ENCODE measurements around the gene CIZ1.

The CIZ1 gene

DNA sequence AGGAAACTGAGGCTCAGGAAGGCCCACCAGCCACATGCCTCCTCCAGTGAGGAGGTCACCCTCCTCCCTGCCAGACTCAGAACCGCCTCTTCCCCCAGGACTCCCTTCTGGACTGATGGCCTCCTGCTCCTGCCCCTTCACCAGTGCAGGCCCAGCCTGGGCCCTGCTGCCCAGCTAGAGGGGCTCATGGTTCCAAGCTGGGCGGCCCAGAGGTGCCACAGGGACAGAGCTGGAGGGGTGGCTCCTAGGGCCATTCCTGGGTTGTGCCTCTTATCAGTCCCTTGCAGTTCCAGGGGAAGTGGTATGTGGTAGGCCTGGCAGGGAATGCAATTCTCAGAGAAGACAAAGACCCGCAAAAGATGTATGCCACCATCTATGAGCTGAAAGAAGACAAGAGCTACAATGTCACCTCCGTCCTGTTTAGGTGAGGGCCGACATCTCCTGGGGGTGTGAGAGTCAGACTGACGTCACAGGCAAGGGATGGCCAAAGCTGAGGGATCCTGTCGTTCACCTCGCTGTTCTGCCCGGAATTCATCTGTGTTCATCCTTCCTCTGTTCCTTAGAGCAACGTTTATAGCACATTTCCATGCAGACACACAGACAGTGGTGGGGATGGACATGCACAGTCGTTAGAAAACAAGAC is 41.3 kb downstream of the CIZ1 start:
- DNase-seq: no peak
- no peak overlapping the region for H3K27ac Mint-ChIP-seq
- no peaks in the 10 kb centered on the region for H3K9me3 Mint-ChIP-seq
- ATAC-seq: no peak
- no peak overlapping the region for H3K4me3 Mint-ChIP-seq
- peaks cover 6% of the 10 kb centered on the region for H3K4me1 Mint-ChIP-seq
- no peaks in the 10 kb centered on the region for H3K27me3 Mint-ChIP-seq

DNA sequence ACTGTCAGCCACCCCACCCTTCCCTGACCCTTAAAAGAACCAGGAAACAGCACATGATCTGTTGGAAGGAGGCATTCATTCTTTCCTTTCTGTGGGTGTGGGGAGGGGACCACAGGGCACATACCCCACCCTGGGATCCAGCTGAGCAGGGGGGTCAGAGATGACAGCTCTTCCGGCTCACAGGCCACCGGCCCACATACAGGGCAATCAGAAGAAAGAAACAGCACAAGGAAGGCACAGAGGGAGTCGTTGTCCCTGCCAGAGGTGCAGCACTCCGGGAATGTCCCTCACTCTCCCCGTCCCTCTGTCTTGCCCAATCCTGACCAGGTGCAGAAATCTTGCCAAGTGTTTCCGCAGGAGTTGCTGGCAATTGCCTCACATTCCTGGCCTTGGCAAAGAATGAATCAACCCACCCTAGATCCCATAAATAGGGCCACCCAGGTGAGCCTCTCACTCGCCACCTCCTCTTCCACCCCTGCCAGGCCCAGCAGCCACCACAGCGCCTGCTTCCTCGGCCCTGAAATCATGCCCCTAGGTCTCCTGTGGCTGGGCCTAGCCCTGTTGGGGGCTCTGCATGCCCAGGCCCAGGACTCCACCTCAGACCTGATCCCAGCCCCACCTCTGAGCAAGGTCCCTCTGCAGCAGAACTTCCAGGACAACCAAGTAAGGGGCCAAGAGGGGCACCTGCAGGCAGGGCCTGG is 42.2 kb downstream of the CIZ1 start, which contains the start of gene LCN2:
Gene LCN2, plus strand, starts transcription at position 453 of the 701 bp plus-strand sequence. Its CDS starts 73 bp downstream, at position 526.
- no peaks in the 10 kb centered on the region for H3K9me3 Mint-ChIP-seq
- DNase-seq: no peak
- no peak within 1 kb of the TSS for H3K27ac Mint-ChIP-seq
- no peaks in the 10 kb centered on the region for H3K27me3 Mint-ChIP-seq
- no peak within 1 kb of the TSS for H3K4me3 Mint-ChIP-seq
- H3K4me1 Mint-ChIP-seq: peaks cover 6% of the 10 kb centered on the region
- no peak for ATAC-seq

DNA sequence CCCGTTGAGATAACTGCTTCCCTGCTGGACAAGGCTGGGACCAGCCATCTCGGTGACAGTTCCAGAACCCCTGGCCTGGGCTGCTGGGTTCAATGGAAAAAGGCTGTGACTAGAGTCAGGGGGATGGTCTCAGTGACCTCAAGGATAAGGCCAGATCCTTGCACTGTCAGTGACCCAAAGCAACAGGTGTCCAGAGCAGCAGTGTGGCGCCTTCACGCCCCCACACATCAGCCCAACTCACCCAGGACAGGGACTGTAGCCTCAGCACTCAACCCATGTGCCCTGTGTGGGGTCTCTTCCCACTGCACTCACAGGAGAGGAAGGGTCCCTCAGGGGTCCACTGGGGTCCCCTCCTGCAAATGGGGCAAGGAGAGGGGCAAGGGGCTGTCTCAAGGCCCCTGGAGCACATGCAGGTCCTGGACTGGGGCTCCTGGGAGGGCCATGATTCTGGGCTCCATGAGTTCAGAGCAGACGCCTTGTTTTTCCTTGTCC is 42.8 kb downstream of the CIZ1 start:
- H3K4me1 Mint-ChIP-seq: peaks cover 6% of the 10 kb centered on the region
- no peak overlapping the region for H3K27ac Mint-ChIP-seq
- no peaks in the 10 kb centered on the region for H3K9me3 Mint-ChIP-seq
- no peaks in the 10 kb centered on the region for H3K27me3 Mint-ChIP-seq
- ATAC-seq: no peak
- no peak for DNase-seq
- H3K4me3 Mint-ChIP-seq: no peak overlapping the region

DNA sequence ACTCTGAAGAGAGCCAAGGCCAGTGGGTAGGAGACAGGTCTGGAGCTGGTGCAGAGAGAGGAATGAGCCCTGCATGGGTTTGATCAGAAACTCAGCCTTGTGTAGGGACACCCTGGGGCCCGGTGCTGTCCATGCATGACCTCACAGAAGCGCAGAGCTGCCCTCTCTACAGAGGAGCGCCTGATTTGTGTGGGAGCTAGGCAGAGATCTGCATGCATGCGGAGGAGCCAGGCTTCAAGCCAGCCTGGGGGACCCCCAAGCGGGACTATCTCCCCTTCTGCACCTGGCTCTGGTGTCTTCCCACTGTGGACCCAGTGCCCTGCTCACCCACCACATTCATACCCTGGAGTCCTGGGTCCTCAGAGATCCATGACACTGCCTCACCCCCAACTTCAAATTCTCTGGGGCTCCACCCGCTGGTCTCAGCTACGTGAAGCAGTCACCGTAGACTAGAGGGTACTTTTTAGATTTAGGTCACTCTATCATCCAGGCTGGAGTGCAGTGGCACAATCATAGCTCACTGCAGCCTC is 44.7 kb downstream of the CIZ1 start:
- ATAC-seq: no peak
- Mint-ChIP-seq H3K4me3 (no peak overlapping the region), H3K4me1 (peaks cover 16% of the 10 kb centered on the region), H3K27me3 (no peaks in the 10 kb centered on the region), H3K9me3 (no peaks in the 10 kb centered on the region), H3K27ac (no peak overlapping the region)
- no peak for DNase-seq

DNA sequence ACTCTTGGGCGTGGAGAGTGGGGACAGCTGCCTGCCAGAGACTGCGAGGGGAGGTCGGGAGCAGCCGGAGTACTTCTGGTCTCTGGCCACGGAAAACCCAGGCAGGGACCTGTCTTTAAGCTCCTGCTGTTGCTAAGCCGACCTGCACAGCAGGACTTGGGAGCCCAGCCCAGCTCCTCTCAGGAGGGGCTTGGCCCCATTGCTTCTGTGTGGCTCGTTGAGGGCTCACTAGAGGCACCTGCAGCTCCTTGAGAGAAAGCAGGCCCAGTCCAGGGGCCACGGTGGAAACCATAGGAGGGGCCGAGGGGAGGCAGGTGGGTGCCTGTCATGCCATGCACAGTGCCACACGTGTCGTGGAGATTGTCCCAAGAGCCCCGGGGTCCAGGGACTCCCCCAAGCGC is 45.4 kb downstream of the CIZ1 start:
- no peaks in the 10 kb centered on the region for H3K9me3 Mint-ChIP-seq
- H3K4me1 Mint-ChIP-seq: peaks cover 15% of the 10 kb centered on the region
- H3K27ac Mint-ChIP-seq: no peak overlapping the region
- H3K27me3 Mint-ChIP-seq: no peaks in the 10 kb centered on the region
- ATAC-seq (no peak), DNase-seq (no peak)
- H3K4me3 Mint-ChIP-seq: no peak overlapping the region

DNA sequence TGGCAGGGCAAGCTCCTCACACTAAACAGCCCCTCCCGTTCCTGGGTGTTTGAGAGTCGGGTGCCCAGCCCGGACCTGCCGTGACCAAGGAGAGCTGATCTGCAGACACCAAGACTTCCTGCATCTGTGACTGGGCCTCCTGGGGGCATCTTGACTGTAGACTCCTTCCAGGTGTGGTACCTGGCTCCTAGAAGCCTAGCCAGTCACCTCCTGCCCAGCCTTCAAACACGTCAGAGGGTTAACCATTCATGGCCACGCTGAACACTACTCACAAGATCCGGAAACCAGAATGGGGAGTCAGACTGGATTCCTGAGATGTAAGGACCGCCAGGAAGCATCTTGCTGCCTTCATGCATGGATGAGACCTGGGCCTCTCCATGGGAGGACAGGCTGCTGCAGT is 45.8 kb downstream of the CIZ1 start:
- H3K9me3 Mint-ChIP-seq: no peaks in the 10 kb centered on the region
- H3K27ac Mint-ChIP-seq: no peak overlapping the region
- no peak overlapping the region for H3K4me3 Mint-ChIP-seq
- DNase-seq: no peak
- ATAC-seq: no peak
- no peaks in the 10 kb centered on the region for H3K27me3 Mint-ChIP-seq
- peaks cover 11% of the 10 kb centered on the region for H3K4me1 Mint-ChIP-seq

DNA sequence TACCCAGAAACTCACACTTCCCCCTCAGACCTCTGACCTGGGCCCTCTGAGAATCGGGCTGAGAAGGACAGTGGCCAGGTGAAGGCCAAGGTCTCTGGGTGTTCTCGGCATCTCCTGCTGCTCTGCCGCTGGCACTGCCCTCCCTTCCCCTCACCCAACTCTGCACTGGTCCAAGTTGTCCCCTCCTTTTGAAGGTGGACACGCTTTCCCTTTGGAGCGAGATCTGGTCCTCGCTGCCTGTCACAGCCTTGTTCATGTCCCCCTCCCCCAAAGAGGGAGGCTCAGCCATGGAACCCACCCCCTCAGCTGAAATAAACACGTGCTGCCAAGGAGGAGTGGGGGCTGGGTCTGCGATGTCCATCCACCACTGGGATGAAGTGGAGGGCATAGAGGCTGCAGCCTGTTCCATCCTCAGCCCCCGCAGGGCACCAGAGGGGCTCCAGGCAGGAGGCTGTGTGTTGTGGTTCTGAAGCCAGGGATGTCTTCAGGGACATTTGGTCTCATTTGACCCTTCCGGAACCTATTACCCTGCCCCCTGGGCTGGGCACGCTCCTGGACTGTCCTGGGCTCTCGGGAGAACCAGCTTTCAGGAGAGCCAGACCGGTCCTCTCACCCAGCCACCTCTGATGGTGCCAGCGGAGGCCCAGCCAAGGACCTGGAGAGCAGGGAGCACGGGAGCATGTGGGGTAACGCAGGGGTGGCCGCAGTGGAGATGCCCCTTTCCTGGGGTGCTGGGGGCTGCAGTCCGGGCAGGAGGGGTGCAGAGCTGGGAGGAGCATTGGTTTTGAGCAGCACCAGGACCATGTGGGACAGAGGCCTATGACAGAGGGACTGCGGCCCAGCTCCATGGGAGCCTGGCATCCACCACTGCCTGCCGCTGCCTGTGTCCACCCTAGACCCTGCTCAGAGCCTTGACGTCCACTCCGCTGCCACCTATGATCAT is 46.9 kb downstream of the CIZ1 start:
- H3K27me3 Mint-ChIP-seq: no peaks in the 10 kb centered on the region

DNA sequence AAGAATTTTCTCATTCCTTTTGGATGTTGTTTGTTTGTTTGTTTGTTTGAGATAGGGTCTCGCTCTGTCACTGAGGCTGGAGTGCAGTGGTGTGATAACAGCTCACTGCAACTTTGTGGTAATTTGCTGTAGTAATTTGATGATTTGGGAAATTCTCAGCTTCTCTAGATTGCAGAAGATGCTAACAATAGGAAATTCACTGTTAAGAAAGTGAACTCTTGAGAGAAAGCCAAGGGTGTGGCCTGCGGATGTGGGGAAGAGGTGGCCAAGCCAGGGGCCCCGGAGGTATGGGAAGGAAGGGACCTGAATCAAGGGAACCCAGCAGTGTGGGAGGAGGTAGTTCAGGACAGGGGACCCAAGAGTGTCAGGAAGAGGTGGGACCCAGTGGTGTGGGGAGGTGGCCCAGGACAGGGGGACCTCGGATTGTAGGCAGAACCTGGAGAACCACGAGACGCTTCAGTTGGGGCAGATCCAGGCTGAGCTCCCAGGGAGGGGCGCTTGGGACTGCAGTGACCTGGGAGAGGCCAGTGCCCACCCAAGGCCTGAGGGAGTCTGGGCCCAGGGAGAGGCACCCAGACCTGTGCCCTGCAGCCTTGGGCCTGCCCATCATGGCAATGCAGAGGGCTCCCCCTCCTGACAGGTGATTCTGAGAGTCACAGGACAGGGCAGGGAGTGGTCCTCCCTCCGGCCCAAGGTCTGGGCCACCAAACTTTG is 47.7 kb downstream of the CIZ1 start:
- no peak for ATAC-seq
- Mint-ChIP-seq H3K4me3 (no peak overlapping the region), H3K27me3 (no peaks in the 10 kb centered on the region), H3K4me1 (peaks cover 10% of the 10 kb centered on the region), H3K27ac (no peak overlapping the region), H3K9me3 (no peaks in the 10 kb centered on the region)
- no peak for DNase-seq

More for the DNA sequence above, 46.9 kb downstream of the CIZ1 start:
- no peak for ATAC-seq
- no peak for DNase-seq
- H3K4me3 Mint-ChIP-seq: no peak overlapping the region
- H3K27ac Mint-ChIP-seq: no peak overlapping the region
- peaks cover 10% of the 10 kb centered on the region for H3K4me1 Mint-ChIP-seq
- H3K9me3 Mint-ChIP-seq: no peaks in the 10 kb centered on the region

DNA sequence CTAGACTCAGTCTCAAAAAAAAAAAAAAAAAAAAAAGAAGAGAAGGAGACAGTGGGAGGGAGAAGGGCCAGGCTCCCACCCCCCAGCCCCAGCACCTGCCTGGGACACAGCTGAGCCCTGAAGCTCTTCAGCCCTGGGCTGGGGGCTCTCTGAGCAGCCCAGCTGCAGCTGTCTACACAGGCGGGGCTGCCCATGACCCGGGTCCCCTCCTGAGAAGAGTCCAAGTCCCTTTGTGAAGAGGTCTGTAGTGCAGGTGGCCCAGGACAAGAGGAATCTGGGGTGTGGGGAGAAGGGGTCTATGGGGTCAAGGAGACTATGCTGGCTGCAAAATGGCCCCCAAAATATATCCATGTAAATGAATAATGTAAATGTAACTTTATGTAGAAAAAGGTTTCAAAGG is 48.8 kb downstream of the CIZ1 start:
- no peaks in the 10 kb centered on the region for H3K9me3 Mint-ChIP-seq
- no peaks in the 10 kb centered on the region for H3K27me3 Mint-ChIP-seq
- no peak overlapping the region for H3K27ac Mint-ChIP-seq
- H3K4me1 Mint-ChIP-seq: peaks cover 10% of the 10 kb centered on the region
- ATAC-seq (no peak), DNase-seq (no peak)
- H3K4me3 Mint-ChIP-seq: no peak overlapping the region

DNA sequence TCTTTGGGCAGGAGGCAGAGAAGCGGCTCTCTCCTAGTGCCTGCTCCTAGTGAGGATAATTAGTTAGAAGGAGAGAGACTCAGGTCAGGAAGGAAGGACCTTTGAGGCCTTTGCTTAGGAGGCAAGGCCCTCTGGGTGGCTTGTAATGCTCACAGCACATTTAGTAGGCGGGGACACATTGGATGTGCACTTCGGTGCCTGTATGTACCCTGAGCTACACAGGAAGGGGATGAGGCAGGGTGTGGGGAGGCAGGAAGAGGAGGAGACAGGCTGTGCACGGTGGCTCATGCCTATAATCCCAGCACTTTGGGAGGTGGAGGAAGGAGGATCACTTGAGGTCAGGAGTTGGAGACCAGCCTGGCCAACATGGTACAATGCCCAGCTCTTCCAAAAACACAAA is 49.3 kb downstream of the CIZ1 start:
- H3K27me3 Mint-ChIP-seq: no peaks in the 10 kb centered on the region
- no peak overlapping the region for H3K4me3 Mint-ChIP-seq
- H3K4me1 Mint-ChIP-seq: peaks cover 10% of the 10 kb centered on the region
- ATAC-seq: no peak
- no peaks in the 10 kb centered on the region for H3K9me3 Mint-ChIP-seq
- peak overlapping the region in 1 of 2 donors; percentile 84 for H3K27ac Mint-ChIP-seq
- no peak for DNase-seq

DNA sequence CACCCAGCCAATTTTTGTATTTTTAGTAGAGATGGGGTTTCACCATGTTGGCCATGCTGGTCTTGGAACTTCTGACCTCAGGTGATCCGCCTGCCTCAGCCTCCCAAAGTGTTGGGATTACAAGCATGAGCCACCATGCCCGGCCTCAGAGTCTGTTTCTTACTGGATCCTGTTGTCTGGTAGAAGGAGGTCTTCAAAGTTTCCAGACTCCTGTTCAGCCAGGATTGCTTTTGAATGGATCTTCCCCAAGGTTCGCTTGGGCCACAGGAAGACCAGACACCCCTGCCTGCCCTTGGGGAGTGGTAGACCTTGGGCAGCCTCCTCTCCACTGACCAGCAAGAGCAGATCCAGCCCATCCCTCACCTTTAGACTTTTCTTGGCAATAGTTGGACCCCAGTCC is 49.8 kb downstream of the CIZ1 start:
- no peaks in the 10 kb centered on the region for H3K27me3 Mint-ChIP-seq
- no peak overlapping the region for H3K27ac Mint-ChIP-seq
- H3K4me3 Mint-ChIP-seq: no peak overlapping the region

DNA sequence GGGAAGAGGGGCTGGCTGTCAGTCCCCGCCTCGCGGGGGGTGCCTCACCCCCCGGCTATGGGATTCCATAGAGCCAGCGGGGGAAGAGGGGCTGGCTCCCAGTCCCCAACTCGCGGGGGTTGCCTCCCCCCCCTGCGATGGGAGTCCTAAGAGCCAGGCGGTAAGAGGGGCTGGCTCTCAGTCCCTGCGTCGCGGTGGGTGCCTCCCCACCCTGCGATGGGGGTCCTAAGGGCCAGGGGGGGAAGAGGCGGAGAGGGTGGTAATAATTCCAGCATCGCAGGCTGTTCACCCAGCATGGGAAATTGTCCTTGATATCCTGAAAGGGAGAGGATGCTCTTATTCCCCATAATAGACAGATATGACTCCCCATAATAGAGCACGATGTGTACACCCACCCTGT is 51.8 kb downstream of the CIZ1 start:
- DNase-seq (no peak), ATAC-seq (no peak)
- H3K4me1 Mint-ChIP-seq: peaks cover 19% of the 10 kb centered on the region
- peaks cover 10% of the 10 kb centered on the region for H3K27me3 Mint-ChIP-seq
- no peak overlapping the region for H3K27ac Mint-ChIP-seq
- no peak overlapping the region for H3K4me3 Mint-ChIP-seq
- H3K9me3 Mint-ChIP-seq: no peaks in the 10 kb centered on the region

More for the DNA sequence above, 49.8 kb downstream of the CIZ1 start:
- Mint-ChIP-seq H3K9me3 (no peaks in the 10 kb centered on the region), H3K4me1 (peaks cover 10% of the 10 kb centered on the region)
- ATAC-seq (no peak), DNase-seq (no peak)

DNA sequence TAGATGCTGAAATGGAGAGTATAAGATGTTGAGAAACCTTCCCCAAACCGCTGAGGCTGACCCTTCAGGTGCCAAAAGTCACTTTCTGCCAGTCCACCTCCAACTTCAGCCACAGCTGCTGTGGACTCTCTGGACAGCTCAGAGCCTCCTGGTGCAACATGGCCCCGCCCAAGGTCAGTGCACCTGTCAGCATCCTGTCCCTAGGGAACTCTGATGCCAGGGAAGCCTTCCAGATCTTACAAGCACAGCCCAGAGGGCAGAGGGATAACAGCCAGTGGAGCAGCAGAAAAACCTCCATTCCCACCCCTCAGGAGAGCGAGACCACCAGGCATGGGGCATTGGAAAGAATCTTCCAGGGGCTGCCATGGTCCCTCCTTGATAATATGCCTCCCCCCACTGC is 53.4 kb downstream of the CIZ1 start:
- DNase-seq: no peak
- Mint-ChIP-seq H3K27me3 (peaks cover 25% of the 10 kb centered on the region), H3K4me3 (no peak overlapping the region), H3K4me1 (peaks cover 25% of the 10 kb centered on the region), H3K27ac (no peak overlapping the region), H3K9me3 (no peaks in the 10 kb centered on the region)
- no peak for ATAC-seq

DNA sequence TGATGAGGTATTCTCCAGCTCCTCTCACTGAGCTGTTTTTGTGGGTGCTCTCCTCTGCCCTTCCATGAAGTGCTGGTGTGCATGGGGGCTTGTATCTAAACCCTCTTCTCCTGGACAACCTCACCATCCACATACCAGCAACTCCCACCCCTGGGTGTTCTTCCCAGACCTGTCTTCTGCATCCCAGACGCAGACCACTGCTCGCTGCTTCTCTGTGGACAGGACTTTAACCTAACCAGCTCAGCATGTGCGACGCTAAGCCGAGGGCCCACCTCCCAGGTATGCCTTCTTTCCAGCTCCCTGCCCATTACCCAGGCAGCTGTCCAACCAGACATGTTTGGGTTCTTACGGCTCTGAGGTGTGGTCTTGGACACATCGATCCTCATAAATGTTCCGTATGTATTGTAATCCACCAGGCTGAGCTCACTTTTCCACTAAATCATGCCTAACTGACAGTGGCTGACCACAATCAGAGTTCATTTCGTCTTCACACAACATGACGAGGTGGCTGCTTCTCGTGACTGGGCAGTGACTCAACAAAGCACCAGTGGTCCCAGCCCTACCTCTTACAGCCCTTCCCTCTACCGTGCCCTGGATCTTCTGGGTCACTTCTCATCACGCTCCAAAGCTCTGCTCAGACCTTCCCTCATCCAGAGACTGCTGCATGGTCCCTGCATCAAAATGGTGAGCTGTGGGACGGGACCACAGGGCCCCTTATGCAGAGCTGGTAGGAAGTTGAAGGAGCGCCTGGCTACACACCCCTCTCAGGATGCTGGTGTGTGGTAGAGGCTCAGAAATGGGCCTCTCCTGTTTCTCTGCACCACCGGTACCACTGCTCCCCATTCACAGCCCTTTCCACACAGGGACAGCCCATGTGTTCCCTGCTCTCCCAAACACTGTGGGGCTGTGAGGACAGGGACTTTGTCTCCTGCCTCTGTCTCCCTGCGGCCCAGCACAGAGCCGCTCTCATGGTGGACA is 54.3 kb downstream of the CIZ1 start:
- Mint-ChIP-seq H3K4me1 (peaks cover 20% of the 10 kb centered on the region), H3K9me3 (no peaks in the 10 kb centered on the region), H3K27ac (no peak overlapping the region), H3K27me3 (peaks cover 34% of the 10 kb centered on the region), H3K4me3 (no peak overlapping the region)
- no peak for DNase-seq
- ATAC-seq: no peak

Data from stimulated activated naive CD8-positive, alpha-beta T cell treated with anti-CD3 and anti-CD28 coated beads, Interleukin-15, amount 100 ng/mL, for 72 hours (primary cell).